K562 (cell line): ENCODE data around the gene TRDN. TPM values are rescaled to one million over a fixed set of nuclear protein-coding genes. Genes with fewer than 3 reads are reported as not detected.

Experiments
- ATAC-seq: fragments of 200-7000 bp; cut with Tn5 transposase; 3 replicates; pipeline ENCODE4 v1.9.1; 2020; ENCODE audit warnings: moderate library complexity
- BruUV-seq: library from RNA; stranded (reverse); fragments of 400-500 nt; replicated peaks from 2 replicates; lab custom pipeline; 2021; lab: Mats Ljungman, UMichigan
- CTCF ChIA-PET: fragments of 300-600 bp; formaldehyde crosslinking; extraction: SDS; loops from one replicate; lab custom pipeline; 2021; ENCODE audit warnings: low intra/inter-chr PET ratio; lab: Yijun Ruan, JAX
- POLR2A ChIA-PET: fragments of 300-600, 350-650 bp; sonication (Branson Sonifier 250); formaldehyde crosslinking; extraction: SDS; loops from one replicate; lab custom pipeline; 2021; ENCODE audit warnings: antibody characterized with exemption, inconsistent platforms; lab: Yijun Ruan, JAX
- DNase-seq, 4 experiments: peaks; one replicate each; pipeline versions ENCODE4 v3.0.0 to v3.0.0-alpha.2; 2011 to 2018; ENCODE audit warnings: low spot score in 3 of 4, mixed read lengths in 3 of 4; ENCODE audit errors: extremely low read depth in 1 of 4
- FAIRE-seq: peaks from 2 replicates; lab custom pipeline; 2011; peaks lifted over from hg19 to GRCh38; lab: Jason Lieb, UNC
- H2AFZ ChIP-seq: 2 replicates; pipeline ENCODE4 v1.6.0; 2011; ENCODE audit warnings: low read depth, low read length, control low read depth, inconsistent platforms
- H3K27ac ChIP-seq: fragments of 200-600 bp; 3 replicates; pipeline ENCODE4 v1.8.0; 2011; ENCODE audit warnings: low read depth, mild to moderate bottlenecking, control low read depth, inconsistent platforms, low read length, moderate library complexity, mixed read lengths; ENCODE audit errors: extremely low read depth
- H3K27me3 ChIP-seq, 2 experiments: fragments of 300-600 bp in 1 of 2; 2 replicates in 1 of 2; 3 replicates in 1 of 2; pipeline versions ENCODE4 v1.6.0 to v1.8.0; 2011; ENCODE audit warnings: inconsistent platforms in 2 of 2, low read length in 2 of 2, mild to moderate bottlenecking in 1 of 2, mixed read lengths in 1 of 2, moderate library complexity in 1 of 2; ENCODE audit not compliant: control insufficient read depth in 2 of 2, insufficient read depth in 2 of 2
- H3K36me3 ChIP-seq: fragments of 300-600 bp; 3 replicates; pipeline ENCODE4 v1.8.0; 2011; ENCODE audit warnings: mild to moderate bottlenecking, low read length, inconsistent platforms; ENCODE audit not compliant: control insufficient read depth, insufficient read depth
- H3K4me1 ChIP-seq, 2 experiments: fragments of 200-600 bp in 1 of 2; replicated peaks in 1 of 2; 2 replicates in 1 of 2; 3 replicates in 1 of 2; pipeline versions ENCODE4 v1.5.1 to v1.8.0; 2011; ENCODE audit warnings: inconsistent platforms in 2 of 2, low read length in 2 of 2, mild to moderate bottlenecking in 1 of 2, mixed read lengths in 1 of 2, moderate library complexity in 1 of 2; ENCODE audit not compliant: control insufficient read depth in 2 of 2, insufficient read depth in 2 of 2
- H3K4me2 ChIP-seq: 2 replicates; pipeline ENCODE4 v1.6.1; 2011; ENCODE audit warnings: low read length, control low read depth, inconsistent platforms, mixed read lengths; ENCODE audit not compliant: insufficient read depth
- H3K4me3 ChIP-seq: fragments of 200-600 bp; sonication (generic), shearing (Covaris generic); 2 replicates; pipeline ENCODE4 v1.5.1; 2016; ENCODE audit warnings: control low read depth, inconsistent platforms
- H3K79me2 ChIP-seq: fragments of 200-600 bp; 3 replicates; pipeline ENCODE4 v1.8.0; 2011; ENCODE audit warnings: low read length, inconsistent platforms; ENCODE audit not compliant: control insufficient read depth, insufficient read depth
- H3K9ac ChIP-seq, 2 experiments: 2 replicates each; pipeline versions ENCODE4 v1.6.0 to v1.6.1; 2011; ENCODE audit warnings: low read depth in 2 of 2, low read length in 2 of 2, control low read depth in 1 of 2, inconsistent platforms in 1 of 2, mild to moderate bottlenecking in 1 of 2, mixed read lengths in 1 of 2; ENCODE audit not compliant: insufficient read depth in 1 of 2
- H3K9me1 ChIP-seq: one replicate; pipeline ENCODE4 v1.6.0; 2011; ENCODE audit warnings: inconsistent platforms, mild to moderate bottlenecking, low read length, moderate library complexity; ENCODE audit not compliant: control insufficient read depth, insufficient read depth
- H3K9me3 ChIP-seq: replicated peaks from 2 replicates; pipeline ENCODE4 v1.5.1; 2011; ENCODE audit warnings: low read depth, low read length, inconsistent platforms; ENCODE audit not compliant: control insufficient read depth, insufficient read depth
- H4K20me1 ChIP-seq: replicated peaks from 2 replicates; pipeline ENCODE4 v1.6.1; 2011; ENCODE audit warnings: low read length, inconsistent platforms, mixed read lengths; ENCODE audit not compliant: control insufficient read depth, insufficient read depth
- ETV6 ChIP-seq, 3 experiments: fragments of 150-350 bp in 1 of 3; sonication (generic) in 1 of 3; formaldehyde crosslinking in 1 of 3; IDR thresholded peaks; 2 replicates each; pipeline versions ENCODE4 v1.6.1 to v1.8.0; 2014 to 2022; ENCODE audit warnings: borderline replicate concordance in 2 of 3, low read depth in 2 of 3, antibody characterized with exemption in 1 of 3, low read length in 1 of 3, mild to moderate bottlenecking in 1 of 3, missing genetic modification reagents in 1 of 3
- FOXJ2 ChIP-seq: fragments of 200-800 bp; sonication (Bioruptor generic); IDR thresholded peaks from 2 replicates; pipeline ENCODE4 v1.6.1; 2016; ENCODE audit warnings: missing genetic modification characterization, missing compliant biosample characterization
- HEY1 ChIP-seq: fragments of 250-450 bp; sonication (Bioruptor Pico); IDR thresholded peaks from 2 replicates; pipeline ENCODE4 v1.5.0; 2020; ENCODE audit warnings: mild to moderate bottlenecking, moderate library complexity, borderline replicate concordance
- KAT2B ChIP-seq: IDR thresholded peaks from one replicate; pipeline ENCODE4 v1.6.1; 2012; ENCODE audit warnings: low read depth, mild to moderate bottlenecking, control low read depth, inconsistent platforms, low read length, moderate library complexity
- SIRT6 ChIP-seq: IDR thresholded peaks from one replicate; pipeline ENCODE4 v1.6.1; 2012; ENCODE audit warnings: low read depth, mild to moderate bottlenecking, control low read depth, inconsistent platforms, low read length, moderate library complexity
- TSC22D4 ChIP-seq: fragments of 450-650 bp; IDR thresholded peaks from 2 replicates; pipeline ENCODE4 v1.6.1; 2016; ENCODE audit warnings: missing genetic modification characterization, missing biosample characterization, control low read depth
- WGBS: fragments of 100-300 bp; shearing (Covaris generic); methylation state at CpG from one replicate; pipeline ENCODE4 v1.1.6; 2016; ENCODE audit warnings: low coverage, mixed read lengths; ENCODE audit not compliant: insufficient coverage; ENCODE audit errors: missing lambda C conversion rate; 5-methylcytosine and 5-hydroxymethylcytosine counted together
- in situ Hi-C: fragments of 300-500 bp; cut with MboI; formaldehyde crosslinking; loops from 4 replicates; pipeline ENCODE4 v1.15.0; 2018; ENCODE audit warnings: inconsistent platforms, mixed read lengths
- intact Hi-C: fragments of 100-400 bp; cut with micrococcal nuclease; formaldehyde crosslinking; loops from 2 replicates; pipeline ENCODE4 v1.14.2; 2022
- polyA plus RNA-seq, 8 experiments: library from polyadenylated mRNA; depleted of rRNA in 4 of 8; stranded (reverse) in 5 of 8; unstranded in 3 of 8; fragments of >200 nt; fragmentation: Nextera tagmentation in 2 of 8; fragmentation: Illumina TruSeq in 1 of 8; extraction: Ambion mirVana in 2 of 8; extraction: Trizol in 1 of 8; gene quantifications; 2 replicates each; pipeline versions ENCODE4 v1.2.1 to v1.2.3, GENCODE V29; 2011 to 2014; ENCODE audit warnings: inconsistent platforms in 1 of 8, missing spikeins in 1 of 8
- total RNA-seq, 7 experiments: library from RNA; depleted of rRNA in 6 of 7; stranded (reverse); fragments of >200 nt in 6 of 7; fragmentation: Illumina TruSeq in 2 of 7; extraction: Trizol in 2 of 7; gene quantifications; 2 replicates each; pipeline versions ENCODE4 v1.2.1 to v1.2.3, GENCODE V29; 2011 to 2021; ENCODE audit warnings: low replicate concordance in 1 of 7
- TF ChIP-seq, protein P1 (sequence below): fragments of 450-650 bp; IDR thresholded peaks from 2 replicates; pipeline ENCODE4 v1.6.1; 2016; ENCODE audit warnings: mild to moderate bottlenecking

Gene TRDN
- total and polyA plus RNA-seq, 9 of the 15 experiments (the other 6 are each of a cell fraction or from before 2014, with no cell fraction given) = 0.05 to 0.50 (median 0.16) TPM

DNA sequence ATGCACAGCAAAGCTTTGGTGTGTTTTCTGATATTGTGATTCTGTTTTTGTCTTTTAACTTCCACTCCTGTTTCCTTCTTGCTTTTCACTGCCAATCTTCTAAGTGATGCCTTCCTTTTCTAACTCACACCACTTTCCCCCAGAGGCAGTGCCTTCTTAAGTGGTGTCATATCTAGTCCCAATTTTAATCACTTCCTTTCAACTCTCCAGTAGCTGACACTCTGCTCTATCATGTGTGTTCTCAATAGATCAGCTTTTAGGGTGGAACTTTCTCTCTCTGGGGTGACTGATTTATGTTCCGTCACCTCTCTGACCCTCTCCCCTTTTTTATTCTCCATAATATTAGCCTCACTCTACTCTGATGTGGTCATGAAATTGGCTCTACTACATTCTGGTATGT is 460.0 kb downstream of the TRDN start:
- no peaks in the 10 kb centered on the region for H3K27me3 ChIP-seq
- ChIA-PET CTCF (no interaction called here), POLR2A (no interaction called here)
- H4K20me1 ChIP-seq = no peaks in the 10 kb centered on the region
- H3K4me3 ChIP-seq = no peak overlapping the region
- ATAC-seq = no peak
- TF ChIP-seq TSC22D4 (tag) (no peak), FOXJ2 (tag) (no peak), KAT2B (no peak), SIRT6 (no peak), HEY1 (CRISPR knock-in tag) (no peak), ETV6 (IDR thresholded peaks at IDR 0.05; ENCODE audit: borderline replicate concordance in 1 of 2, low read depth in 2 of 2, low read length in 1 of 2) (no peak), ETV6 (CRISPR knock-in tag; IDR thresholded peaks at IDR 0.05; ENCODE audit: borderline replicate concordance) (no peak)
- TF ChIP-seq, protein P1, sequence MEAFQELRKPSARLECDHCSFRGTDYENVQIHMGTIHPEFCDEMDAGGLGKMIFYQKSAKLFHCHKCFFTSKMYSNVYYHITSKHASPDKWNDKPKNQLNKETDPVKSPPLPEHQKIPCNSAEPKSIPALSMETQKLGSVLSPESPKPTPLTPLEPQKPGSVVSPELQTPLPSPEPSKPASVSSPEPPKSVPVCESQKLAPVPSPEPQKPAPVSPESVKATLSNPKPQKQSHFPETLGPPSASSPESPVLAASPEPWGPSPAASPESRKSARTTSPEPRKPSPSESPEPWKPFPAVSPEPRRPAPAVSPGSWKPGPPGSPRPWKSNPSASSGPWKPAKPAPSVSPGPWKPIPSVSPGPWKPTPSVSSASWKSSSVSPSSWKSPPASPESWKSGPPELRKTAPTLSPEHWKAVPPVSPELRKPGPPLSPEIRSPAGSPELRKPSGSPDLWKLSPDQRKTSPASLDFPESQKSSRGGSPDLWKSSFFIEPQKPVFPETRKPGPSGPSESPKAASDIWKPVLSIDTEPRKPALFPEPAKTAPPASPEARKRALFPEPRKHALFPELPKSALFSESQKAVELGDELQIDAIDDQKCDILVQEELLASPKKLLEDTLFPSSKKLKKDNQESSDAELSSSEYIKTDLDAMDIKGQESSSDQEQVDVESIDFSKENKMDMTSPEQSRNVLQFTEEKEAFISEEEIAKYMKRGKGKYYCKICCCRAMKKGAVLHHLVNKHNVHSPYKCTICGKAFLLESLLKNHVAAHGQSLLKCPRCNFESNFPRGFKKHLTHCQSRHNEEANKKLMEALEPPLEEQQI = no peak
- intact Hi-C loops (no loop called here), in situ Hi-C loops (no loop called here)
- H2AFZ ChIP-seq = no peak overlapping the region
- no peak overlapping the region for H3K27ac ChIP-seq
- FAIRE-seq = no peak
- H3K4me2 ChIP-seq = no peak overlapping the region
- no peaks in the 10 kb centered on the region for H3K79me2 ChIP-seq
- H3K9me3 ChIP-seq = no peaks in the 10 kb centered on the region
- H3K36me3 ChIP-seq = no peaks in the 10 kb centered on the region
- H3K9me1 ChIP-seq = no peaks in the 10 kb centered on the region
- H3K4me1 ChIP-seq = no peaks in the 10 kb centered on the region
- H3K9ac ChIP-seq = no peak overlapping the region
- WGBS = 25% methylated on average over 1 of the region's 1 CpG
- no peak for DNase-seq
- no TSS peak for BruUV-seq
